HG02642 (cell line): Measurements from ENCODE around the gene MANBA.
A peak's percentile ranks its signal among the peaks of the same experiment; 100 is the strongest.

Source experiments
- ATAC-seq: cut with Tn5 transposase; IDR thresholded peaks from one replicate; pipeline ENCODE4 v1.9.1; 2021; ENCODE audit warnings: mild to moderate bottlenecking; ENCODE audit not compliant: unreplicated experiment, poor library complexity

Gene MANBA

DNA sequence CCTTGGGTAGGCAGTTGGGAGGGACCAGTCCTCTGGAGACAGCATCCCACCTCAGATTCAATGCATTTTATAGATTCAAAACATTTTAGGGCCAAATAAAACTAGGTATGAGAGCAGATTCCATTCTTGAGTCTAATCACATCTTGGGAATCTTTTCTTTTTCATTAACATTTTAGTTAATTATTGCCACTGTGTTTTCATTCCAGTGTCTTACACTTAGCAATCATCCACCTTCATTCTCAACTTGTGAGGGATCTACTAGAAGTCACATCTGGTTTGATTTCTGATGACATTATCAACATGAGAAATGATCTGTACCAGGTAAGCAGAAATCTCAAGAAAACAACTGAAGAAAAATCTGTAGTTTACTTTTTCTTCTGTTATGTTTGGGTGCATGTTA, 160.1 kb downstream of the MANBA start:
- no peak for ATAC-seq

DNA sequence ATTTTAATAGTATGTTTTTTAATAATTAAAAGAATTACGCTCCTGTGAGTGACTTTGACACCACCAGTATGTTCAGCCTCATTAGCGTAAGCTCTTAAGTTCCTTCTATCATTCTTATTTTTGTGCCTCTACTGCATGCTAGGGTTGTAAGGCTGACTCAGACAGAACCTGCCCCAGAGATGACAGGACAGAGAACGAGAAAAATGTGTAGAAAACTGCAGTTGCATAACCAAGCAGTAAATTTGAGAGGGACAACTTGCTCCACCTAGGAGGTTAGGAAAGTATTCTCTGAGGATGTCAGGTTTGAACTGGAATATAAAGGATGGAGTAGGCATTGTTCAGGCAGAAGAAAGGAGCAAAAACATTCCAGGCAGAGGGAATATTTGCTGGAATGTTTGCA, 160.9 kb downstream of the MANBA start:
- ATAC-seq = no peak

DNA sequence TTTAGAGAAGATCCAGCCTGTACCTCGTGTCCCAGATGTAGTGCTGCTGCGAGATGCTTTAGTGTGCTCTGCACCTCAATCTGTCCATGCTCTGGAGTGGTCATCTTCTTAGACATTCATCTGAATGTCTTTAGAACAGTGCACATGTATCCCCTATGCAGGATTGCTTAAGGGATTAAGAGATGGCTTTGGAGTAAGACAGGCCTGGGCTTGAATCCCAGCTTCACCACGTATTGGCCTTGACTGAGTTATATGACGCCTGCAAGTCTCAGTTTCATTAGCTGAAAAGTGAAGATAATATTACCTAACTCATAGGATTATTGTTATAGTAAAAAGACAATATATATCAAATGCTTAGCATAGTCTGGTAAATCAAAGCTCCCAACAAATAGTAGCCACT, 161.3 kb downstream of the MANBA start:
- no peak for ATAC-seq

DNA sequence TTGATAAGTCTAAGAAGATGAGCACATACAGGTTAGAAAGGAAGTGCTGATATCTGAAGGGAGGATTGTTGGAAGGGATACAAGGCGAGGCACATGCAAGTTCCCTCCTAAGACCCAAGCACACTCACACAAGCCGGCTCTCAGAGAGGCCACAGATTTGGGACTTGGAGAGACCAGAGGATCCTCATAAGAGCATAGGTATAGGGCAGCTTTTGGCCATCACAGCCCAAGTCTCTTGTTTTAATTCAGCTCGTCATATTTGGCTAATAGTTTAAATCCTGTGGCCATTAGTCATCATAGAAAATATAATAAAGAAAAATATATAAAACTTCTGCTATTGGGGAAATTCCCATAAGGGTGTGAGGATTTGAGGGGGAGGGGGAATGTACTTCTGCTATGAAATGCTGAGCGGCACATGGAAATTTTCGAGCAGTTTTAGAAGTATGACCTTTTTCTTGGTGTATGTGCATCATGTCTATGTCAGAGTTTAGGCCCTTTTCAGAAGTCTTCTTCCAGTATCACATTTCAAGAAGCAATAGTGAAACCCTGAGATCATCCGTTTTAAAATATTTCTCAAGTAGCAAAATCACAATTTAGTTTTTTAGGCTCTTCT, 161.9 kb downstream of the MANBA start:
- peak; percentile 6 for ATAC-seq

DNA sequence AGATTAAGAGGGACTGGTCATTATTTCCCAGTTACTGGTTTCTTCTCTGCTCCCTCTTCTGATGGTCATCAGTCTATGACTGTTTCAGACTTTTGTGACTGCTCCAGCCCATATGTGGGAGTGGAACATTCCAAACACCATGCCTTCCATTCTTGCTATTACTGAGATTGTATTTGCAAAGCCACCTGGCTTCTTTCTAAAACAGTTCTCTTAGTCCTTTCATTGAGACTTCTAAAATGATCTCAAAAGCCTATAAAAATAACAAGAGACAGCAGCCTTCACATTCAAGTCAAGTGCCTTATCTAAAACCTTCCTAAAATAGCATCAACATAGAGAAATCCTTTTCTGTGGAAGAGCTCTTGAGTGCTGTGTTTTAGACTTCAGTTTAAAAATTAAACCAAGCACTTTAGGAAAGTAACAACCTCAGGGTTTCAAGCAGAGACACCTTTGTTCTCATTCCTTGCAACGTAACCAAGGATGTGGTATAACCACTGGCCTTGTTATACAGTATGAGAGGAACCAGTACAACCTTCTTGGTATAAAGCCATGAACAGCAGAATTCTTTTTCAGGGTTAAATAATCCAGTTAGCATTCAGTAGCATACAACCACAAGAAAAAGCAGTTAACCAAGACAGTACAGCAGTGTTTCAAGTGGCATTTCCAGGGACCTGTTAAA, 162.5 kb downstream of the MANBA start:
- peak; percentile 65 for ATAC-seq

DNA sequence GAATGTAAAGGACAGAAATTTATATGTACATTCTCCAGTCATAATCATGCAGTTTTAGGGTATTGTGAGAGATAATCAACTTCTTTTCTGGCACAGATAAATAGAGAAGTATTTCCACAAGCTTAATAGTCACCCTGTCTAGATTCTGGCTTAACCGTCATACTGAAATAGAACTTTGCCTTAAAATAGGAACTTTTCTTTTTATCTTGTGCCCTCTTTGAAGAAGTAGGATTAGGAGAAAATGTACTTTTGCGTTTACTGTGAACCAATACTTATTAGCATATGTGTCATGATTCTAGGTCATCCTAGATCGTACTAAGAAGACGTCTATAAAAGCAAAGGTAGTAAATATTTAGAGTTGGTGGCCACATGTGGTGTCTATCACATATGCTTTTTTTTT, 164.2 kb downstream of the MANBA start:
- ATAC-seq = no peak

DNA sequence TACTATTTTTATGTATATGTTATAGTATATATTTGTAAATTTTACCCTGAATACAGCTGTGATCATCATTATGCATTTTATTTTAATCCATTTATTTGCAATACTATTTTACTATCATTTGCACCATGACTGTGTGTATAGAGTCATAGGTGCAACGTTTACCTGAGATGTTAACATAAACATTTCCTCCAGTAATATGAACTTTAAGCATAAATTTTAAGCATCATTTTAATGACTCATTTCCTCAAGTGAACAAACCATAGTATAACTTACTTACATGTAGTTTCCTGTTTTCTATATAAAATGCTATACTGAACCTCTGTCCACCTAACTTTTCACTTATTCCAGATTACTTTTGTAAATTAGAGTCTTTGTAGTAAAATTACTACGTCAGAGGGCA, 166.8 kb downstream of the MANBA start:
- no peak for ATAC-seq

DNA sequence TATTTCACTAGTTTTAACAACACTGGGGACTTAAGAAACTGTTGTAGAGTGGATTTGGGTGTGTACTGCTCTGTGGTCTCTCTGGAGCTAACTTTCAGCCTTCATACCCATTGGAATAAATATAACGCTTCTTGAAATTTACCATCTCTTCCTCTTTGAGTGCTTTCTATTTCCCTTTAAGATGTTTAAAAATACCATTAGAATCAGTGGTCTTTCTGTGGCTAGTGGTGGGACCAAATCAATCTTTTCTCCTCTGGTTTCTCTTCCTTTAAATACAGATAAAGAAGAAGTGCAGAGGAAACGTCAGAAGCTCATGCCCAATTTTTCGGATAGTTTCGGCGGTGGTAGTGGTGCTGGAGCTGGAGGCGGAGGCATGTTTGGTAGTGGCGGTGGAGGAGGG, 167.6 kb downstream of the MANBA start:
- no peak for ATAC-seq

DNA sequence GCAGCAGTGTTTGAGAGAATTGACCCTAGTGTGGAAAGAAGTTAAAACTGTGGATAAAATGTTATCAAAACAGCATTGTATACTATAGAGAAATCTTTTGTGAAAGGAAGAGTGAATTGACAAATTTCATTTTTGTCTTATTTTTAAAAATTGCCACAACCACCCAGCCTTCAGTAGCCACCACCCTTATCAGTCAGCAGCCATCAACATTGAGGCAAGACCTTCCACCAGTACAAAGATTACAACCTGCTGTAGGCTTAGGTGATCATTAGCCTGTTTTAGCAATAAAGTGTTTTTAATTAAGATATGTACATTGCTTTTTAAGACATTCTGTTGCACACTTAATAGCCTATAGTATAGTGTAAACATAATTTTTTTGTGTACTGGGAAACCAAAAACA, 168.5 kb downstream of the MANBA start:
- no peak for ATAC-seq

DNA sequence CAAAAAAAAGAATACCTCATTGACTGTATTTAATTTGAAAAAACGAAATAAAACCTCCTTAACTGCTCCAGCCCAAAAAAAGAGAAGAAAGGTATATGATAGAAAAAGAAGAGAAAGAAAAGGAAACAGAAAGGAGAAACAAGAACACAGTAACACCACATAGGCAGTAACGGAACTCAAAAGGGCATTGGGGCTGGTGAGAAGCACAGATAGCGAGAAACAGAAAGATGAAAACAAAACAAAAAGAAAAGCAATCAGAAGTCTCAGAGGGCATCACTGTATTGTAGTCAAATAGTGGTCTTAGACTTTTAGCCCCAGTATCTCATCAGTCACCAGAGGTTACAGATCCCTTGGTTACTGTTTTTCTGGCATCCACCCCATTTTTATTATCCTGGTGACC, 171.0 kb downstream of the MANBA start:
- no peak for ATAC-seq

DNA sequence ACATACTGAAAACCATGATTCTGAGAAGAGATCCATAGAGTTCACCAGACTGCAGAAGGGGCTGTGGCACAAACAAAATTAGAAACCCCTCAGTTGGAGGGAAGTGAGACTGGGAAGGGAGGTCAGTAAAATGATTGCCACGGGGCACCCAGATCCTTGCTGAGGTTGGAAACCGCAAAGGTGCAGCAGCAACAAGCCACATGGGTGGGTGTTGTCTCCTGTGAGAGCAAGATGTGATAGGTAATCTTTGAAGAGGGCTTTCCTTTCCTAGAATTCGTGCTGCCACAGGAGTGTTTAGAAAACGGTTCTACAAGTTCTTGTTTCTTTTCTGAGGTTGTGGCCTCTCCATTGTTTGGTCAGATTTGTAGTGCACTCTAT, 174.1 kb downstream of the MANBA start:
- ATAC-seq = peak; percentile 36

DNA sequence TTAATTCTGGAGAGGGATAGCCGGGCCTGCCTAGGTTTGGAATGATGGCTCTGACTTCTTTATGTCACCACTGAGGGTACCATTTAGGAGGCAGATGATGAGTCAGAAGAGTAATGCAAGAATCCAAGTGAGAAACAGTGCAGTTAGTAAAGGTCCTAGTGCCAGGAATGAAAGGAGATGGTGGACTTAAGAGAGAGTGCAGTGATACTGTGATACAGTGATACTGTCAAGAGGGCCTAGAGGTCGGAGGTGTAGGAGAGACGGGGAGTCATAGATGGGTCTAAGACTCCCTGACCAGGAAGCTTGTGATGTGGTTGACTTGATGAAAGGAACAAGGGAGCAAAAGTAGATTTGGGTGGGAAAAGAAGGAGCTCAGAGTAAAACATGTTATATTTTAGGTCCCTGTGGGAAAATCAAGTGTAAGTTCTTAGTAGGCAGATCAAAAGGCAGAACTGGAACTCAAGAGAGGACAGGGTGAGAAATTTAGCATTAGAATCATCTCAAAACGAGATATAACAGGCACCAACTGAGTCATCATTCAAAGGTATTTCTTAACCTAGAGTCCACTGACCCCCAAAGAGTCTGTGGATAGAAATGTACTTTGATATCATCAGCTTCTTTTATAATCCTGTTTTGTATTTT, 174.6 kb downstream of the MANBA start:
- peak; percentile 52 for ATAC-seq

DNA sequence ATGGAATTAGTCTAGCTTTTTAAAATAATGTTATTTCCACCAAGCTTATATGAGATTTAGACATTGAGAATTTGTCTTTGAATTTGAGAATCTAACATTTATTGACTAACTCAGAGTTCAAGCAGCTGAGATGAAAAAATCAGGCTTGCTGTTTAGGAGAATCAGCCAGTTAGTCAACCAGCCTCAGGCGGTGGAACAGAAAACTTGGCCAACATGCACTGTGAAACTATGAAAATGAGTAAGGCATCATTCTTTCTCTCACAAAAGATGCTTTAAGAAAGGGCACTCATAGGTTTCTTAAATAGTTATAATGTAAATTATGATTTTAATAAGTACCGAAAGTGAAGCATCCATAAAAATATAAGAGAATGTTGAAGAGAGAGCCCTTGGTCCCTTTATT, 175.4 kb downstream of the MANBA start:
- peak; percentile 33 for ATAC-seq

DNA sequence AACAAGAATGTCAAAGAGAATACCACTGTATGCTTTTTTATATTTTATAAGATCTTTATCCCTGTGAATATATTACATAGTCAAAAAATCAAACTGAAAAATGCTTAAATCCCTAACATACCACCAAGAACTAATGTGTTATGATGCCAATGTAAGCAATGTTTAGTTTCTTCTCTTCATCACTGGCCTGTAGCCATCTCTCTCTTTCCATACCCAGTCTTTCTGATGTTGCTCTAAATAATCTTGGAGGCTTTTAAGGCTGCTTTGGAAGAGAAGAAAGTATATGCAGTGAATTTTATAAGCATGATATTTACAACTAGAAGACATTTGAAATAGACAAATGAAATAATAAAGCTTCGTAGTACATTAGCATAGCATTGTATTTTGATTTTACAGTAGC, 176.7 kb downstream of the MANBA start:
- no peak for ATAC-seq
